Stimulated activated CD4-positive, alpha-beta T cell treated with anti-CD3 and anti-CD28 coated beads, Interleukin-15, amount 100 ng/mL, for 24 hours (primary cell): Measurements from ENCODE around the gene FUCA1.
A peak's percentile ranks its signal among the peaks of the same experiment; 100 is the strongest.

Source experiments
- DNase-seq: peaks from one replicate; pipeline ENCODE4 v3.0.0-alpha.2; 2020

The FUCA1 gene

GRCh38 chr1:23799570-23800399 is 68.3 kb downstream of the FUCA1 start:
- DNase-seq: peak; percentile 57

- DNase-seq: no peak
These were observed 68.9 kb downstream of the FUCA1 start for GRCh38 chr1:23799255-23799569.

GRCh38 chr1:23798662-23799142 is 69.4 kb downstream of the FUCA1 start:
- no peak for DNase-seq

- no peak for DNase-seq
These were observed 70.3 kb downstream of the FUCA1 start for GRCh38 chr1:23797478-23798448.

- no peak for DNase-seq
These were observed 71.4 kb downstream of the FUCA1 start for GRCh38 chr1:23796466-23797271.

GRCh38 chr1:23795676-23796465 is 72.2 kb downstream of the FUCA1 start:
- DNase-seq: no peak
